ENCODE results near the gene DHRS3.

The DHRS3 gene

GRCh38 chr1:12614402-12615158 is 3.4 kb downstream of the DHRS3 start:
- Histone ChIP-seq H3K9me3 (ENCODE audit: control insufficient read depth, insufficient read depth, low read length) (no peaks in the 10 kb centered on the region), H3K27me3 (ENCODE audit: control insufficient read depth, insufficient read depth, low read length) (no peaks in the 10 kb centered on the region), H3K9ac (ENCODE audit: low read depth, low read length) (no peak overlapping the region), H3K4me3 (ENCODE audit: low read depth, low read length) (peak overlapping the region; percentile 96), H3K4me1 (ENCODE audit: control insufficient read depth, insufficient read depth, low read length) (peaks cover 19% of the 10 kb centered on the region), H3K36me3 (ENCODE audit: control insufficient read depth, insufficient read depth, low read length) (peaks cover 15% of the 10 kb centered on the region)

GRCh38 chr1:12613180-12613579 is 4.8 kb downstream of the DHRS3 start:
- Histone ChIP-seq H3K4me1 (ENCODE audit: control insufficient read depth, insufficient read depth, low read length) (peaks cover 24% of the 10 kb centered on the region), H3K9ac (ENCODE audit: low read depth, low read length) (no peak overlapping the region), H3K36me3 (ENCODE audit: control insufficient read depth, insufficient read depth, low read length) (peaks cover 15% of the 10 kb centered on the region), H3K4me3 (ENCODE audit: low read depth, low read length) (no peak overlapping the region), H3K9me3 (ENCODE audit: control insufficient read depth, insufficient read depth, low read length) (no peaks in the 10 kb centered on the region), H3K27me3 (ENCODE audit: control insufficient read depth, insufficient read depth, low read length) (no peaks in the 10 kb centered on the region)

GRCh38 chr1:12610941-12611340 is 7.1 kb downstream of the DHRS3 start:
- H3K4me1 ChIP-seq (ENCODE audit: control insufficient read depth, insufficient read depth, low read length) = peaks cover 24% of the 10 kb centered on the region
- H3K36me3 ChIP-seq (ENCODE audit: control insufficient read depth, insufficient read depth, low read length) = peaks cover 15% of the 10 kb centered on the region
- no peak overlapping the region for H3K9ac ChIP-seq (ENCODE audit: low read depth, low read length)
- H3K9me3 ChIP-seq (ENCODE audit: control insufficient read depth, insufficient read depth, low read length) = no peaks in the 10 kb centered on the region
- H3K4me3 ChIP-seq (ENCODE audit: low read depth, low read length) = no peak overlapping the region
- no peaks in the 10 kb centered on the region for H3K27me3 ChIP-seq (ENCODE audit: control insufficient read depth, insufficient read depth, low read length)

- Histone ChIP-seq H3K4me3 (ENCODE audit: low read depth, low read length) (no peak overlapping the region), H3K9ac (ENCODE audit: low read depth, low read length) (no peak overlapping the region), H3K27me3 (ENCODE audit: control insufficient read depth, insufficient read depth, low read length) (no peaks in the 10 kb centered on the region), H3K4me1 (ENCODE audit: control insufficient read depth, insufficient read depth, low read length) (peaks cover 24% of the 10 kb centered on the region), H3K36me3 (ENCODE audit: control insufficient read depth, insufficient read depth, low read length) (peaks cover 15% of the 10 kb centered on the region), H3K9me3 (ENCODE audit: control insufficient read depth, insufficient read depth, low read length) (no peaks in the 10 kb centered on the region)
Measured at GRCh38 chr1:12610305-12610935, 7.6 kb downstream of the DHRS3 start.

- peaks cover 18% of the 10 kb centered on the region for H3K4me1 ChIP-seq (ENCODE audit: control insufficient read depth, insufficient read depth, low read length)
- H3K27me3 ChIP-seq (ENCODE audit: control insufficient read depth, insufficient read depth, low read length) = no peaks in the 10 kb centered on the region
- H3K9me3 ChIP-seq (ENCODE audit: control insufficient read depth, insufficient read depth, low read length) = no peaks in the 10 kb centered on the region
- H3K4me3 ChIP-seq (ENCODE audit: low read depth, low read length) = no peak overlapping the region
- no peak overlapping the region for H3K9ac ChIP-seq (ENCODE audit: low read depth, low read length)
- H3K36me3 ChIP-seq (ENCODE audit: control insufficient read depth, insufficient read depth, low read length) = peaks cover 15% of the 10 kb centered on the region
Measured at GRCh38 chr1:12609469-12610003, 8.5 kb downstream of the DHRS3 start.

- Histone ChIP-seq H3K4me1 (ENCODE audit: control insufficient read depth, insufficient read depth, low read length) (peaks cover 24% of the 10 kb centered on the region), H3K9me3 (ENCODE audit: control insufficient read depth, insufficient read depth, low read length) (no peaks in the 10 kb centered on the region), H3K4me3 (ENCODE audit: low read depth, low read length) (no peak overlapping the region), H3K27me3 (ENCODE audit: control insufficient read depth, insufficient read depth, low read length) (no peaks in the 10 kb centered on the region), H3K9ac (ENCODE audit: low read depth, low read length) (no peak overlapping the region), H3K36me3 (ENCODE audit: control insufficient read depth, insufficient read depth, low read length) (peaks cover 13% of the 10 kb centered on the region)
Measured at GRCh38 chr1:12608311-12608957, 9.6 kb downstream of the DHRS3 start.

- Histone ChIP-seq H3K9ac (ENCODE audit: low read depth, low read length) (no peak overlapping the region), H3K36me3 (ENCODE audit: control insufficient read depth, insufficient read depth, low read length) (peaks cover 8% of the 10 kb centered on the region), H3K4me1 (ENCODE audit: control insufficient read depth, insufficient read depth, low read length) (peaks cover 27% of the 10 kb centered on the region), H3K27me3 (ENCODE audit: control insufficient read depth, insufficient read depth, low read length) (no peaks in the 10 kb centered on the region), H3K9me3 (ENCODE audit: control insufficient read depth, insufficient read depth, low read length) (no peaks in the 10 kb centered on the region), H3K4me3 (ENCODE audit: low read depth, low read length) (no peak overlapping the region)
Measured at GRCh38 chr1:12607263-12607662, 10.7 kb downstream of the DHRS3 start.

GRCh38 chr1:12604986-12605385 is 13.0 kb downstream of the DHRS3 start:
- no peak overlapping the region for H3K4me3 ChIP-seq (ENCODE audit: low read depth, low read length)
- H3K9me3 ChIP-seq (ENCODE audit: control insufficient read depth, insufficient read depth, low read length) = no peaks in the 10 kb centered on the region
- no peak overlapping the region for H3K9ac ChIP-seq (ENCODE audit: low read depth, low read length)
- peaks cover 3% of the 10 kb centered on the region for H3K36me3 ChIP-seq (ENCODE audit: control insufficient read depth, insufficient read depth, low read length)
- H3K27me3 ChIP-seq (ENCODE audit: control insufficient read depth, insufficient read depth, low read length) = no peaks in the 10 kb centered on the region
- H3K4me1 ChIP-seq (ENCODE audit: control insufficient read depth, insufficient read depth, low read length) = peaks cover 36% of the 10 kb centered on the region

- H3K36me3 ChIP-seq (ENCODE audit: control insufficient read depth, insufficient read depth, low read length) = peaks cover 3% of the 10 kb centered on the region
- no peaks in the 10 kb centered on the region for H3K27me3 ChIP-seq (ENCODE audit: control insufficient read depth, insufficient read depth, low read length)
- peaks cover 41% of the 10 kb centered on the region for H3K4me1 ChIP-seq (ENCODE audit: control insufficient read depth, insufficient read depth, low read length)
- no peak overlapping the region for H3K9ac ChIP-seq (ENCODE audit: low read depth, low read length)
- H3K9me3 ChIP-seq (ENCODE audit: control insufficient read depth, insufficient read depth, low read length) = no peaks in the 10 kb centered on the region
- no peak overlapping the region for H3K4me3 ChIP-seq (ENCODE audit: low read depth, low read length)
Measured at GRCh38 chr1:12604114-12604874, 13.7 kb downstream of the DHRS3 start.

GRCh38 chr1:12603224-12603623 is 14.8 kb downstream of the DHRS3 start:
- Histone ChIP-seq H3K4me3 (ENCODE audit: low read depth, low read length) (no peak overlapping the region), H3K27me3 (ENCODE audit: control insufficient read depth, insufficient read depth, low read length) (no peaks in the 10 kb centered on the region), H3K36me3 (ENCODE audit: control insufficient read depth, insufficient read depth, low read length) (peaks cover 3% of the 10 kb centered on the region), H3K4me1 (ENCODE audit: control insufficient read depth, insufficient read depth, low read length) (peaks cover 38% of the 10 kb centered on the region), H3K9me3 (ENCODE audit: control insufficient read depth, insufficient read depth, low read length) (no peaks in the 10 kb centered on the region), H3K9ac (ENCODE audit: low read depth, low read length) (no peak overlapping the region)

GRCh38 chr1:12602659-12603024 is 15.4 kb downstream of the DHRS3 start:
- H3K4me3 ChIP-seq (ENCODE audit: low read depth, low read length) = no peak overlapping the region
- H3K27me3 ChIP-seq (ENCODE audit: control insufficient read depth, insufficient read depth, low read length) = no peaks in the 10 kb centered on the region
- H3K9ac ChIP-seq (ENCODE audit: low read depth, low read length) = no peak overlapping the region
- H3K36me3 ChIP-seq (ENCODE audit: control insufficient read depth, insufficient read depth, low read length) = peaks cover 3% of the 10 kb centered on the region
- peaks cover 38% of the 10 kb centered on the region for H3K4me1 ChIP-seq (ENCODE audit: control insufficient read depth, insufficient read depth, low read length)
- no peaks in the 10 kb centered on the region for H3K9me3 ChIP-seq (ENCODE audit: control insufficient read depth, insufficient read depth, low read length)
